Endothelial cell of umbilical vein (primary cell): ENCODE measurements around the gene FBH1. TPM values are rescaled to one million over a fixed set of nuclear protein-coding genes. Genes with fewer than 3 reads are reported as not detected.

Experiments
- BruUV-seq: library from RNA; stranded (reverse); fragments of 400-500 nt; replicated peaks from 2 replicates; lab custom pipeline; 2021; lab: Mats Ljungman, UMichigan
- CTCF ChIA-PET: fragments of 300-600, 350-600 bp; sonication (Branson Sonifier 250); formaldehyde crosslinking; loops from one replicate; lab custom pipeline; 2021; ENCODE audit warnings: antibody characterized with exemption, inconsistent platforms; lab: Charles Lee
- POLR2A ChIA-PET: fragments of 300-600, 350-600 bp; sonication (Branson Sonifier 250); formaldehyde crosslinking; loops from one replicate; lab custom pipeline; 2021; ENCODE audit warnings: antibody characterized with exemption, inconsistent platforms; lab: Charles Lee
- DNase-seq: peaks from one replicate; pipeline ENCODE4 v3.0.0-alpha.2; 2011; ENCODE audit warnings: low read depth, low spot score
- FAIRE-seq: peaks from 2 replicates; lab custom pipeline; 2011; peaks lifted over from hg19 to GRCh38; lab: Jason Lieb, UNC
- H2AFZ ChIP-seq: 2 replicates; pipeline ENCODE4 v1.6.0; 2012; ENCODE audit warnings: low read depth, low read length, control low read depth, inconsistent platforms
- H3K27ac ChIP-seq: 2 replicates; pipeline ENCODE4 v1.5.1; 2011; ENCODE audit warnings: low read depth, mild to moderate bottlenecking, control low read depth, low read length, moderate library complexity; ENCODE audit not compliant: insufficient read depth
- H3K27me3 ChIP-seq, 2 experiments: 2 replicates each; pipeline versions ENCODE4 v1.6.0 to v1.6.1; 2011; ENCODE audit warnings: low read length in 2 of 2, mixed read lengths in 1 of 2; ENCODE audit not compliant: control insufficient read depth in 2 of 2, insufficient read depth in 2 of 2
- H3K36me3 ChIP-seq, 2 experiments: 2 replicates in 1 of 2; 3 replicates in 1 of 2; pipeline ENCODE4 v1.5.1; 2011; ENCODE audit warnings: low read length in 2 of 2, mild to moderate bottlenecking in 1 of 2, moderate library complexity in 1 of 2; ENCODE audit not compliant: control insufficient read depth in 2 of 2, insufficient read depth in 2 of 2; ENCODE audit errors: extremely low read depth in 1 of 2
- H3K4me1 ChIP-seq: 3 replicates; pipeline ENCODE4 v1.5.1; 2011; ENCODE audit warnings: mild to moderate bottlenecking, low read length; ENCODE audit not compliant: control insufficient read depth, insufficient read depth; ENCODE audit errors: extremely low read depth
- H3K4me2 ChIP-seq: 2 replicates; pipeline ENCODE4 v1.6.1; 2011; ENCODE audit warnings: low read length, control low read depth, mixed read lengths; ENCODE audit not compliant: insufficient read depth
- H3K4me3 ChIP-seq, 3 experiments: fragments of 200-600 bp in 1 of 3; sonication (generic), shearing (Covaris generic) in 1 of 3; replicated peaks in 1 of 3; 2 replicates each; pipeline ENCODE4 v1.5.1; 2011 to 2016; ENCODE audit warnings: control low read depth in 3 of 3, low read length in 3 of 3, mild to moderate bottlenecking in 2 of 3, inconsistent platforms in 1 of 3, low read depth in 1 of 3, moderate library complexity in 1 of 3; ENCODE audit not compliant: insufficient read depth in 1 of 3
- H3K79me2 ChIP-seq: 2 replicates; pipeline ENCODE4 v1.6.0; 2012; ENCODE audit warnings: low read length, inconsistent platforms; ENCODE audit not compliant: control insufficient read depth, insufficient read depth
- H3K9ac ChIP-seq: replicated peaks from 2 replicates; pipeline ENCODE3; 2011; ENCODE audit warnings: low read length, control low read depth; ENCODE audit not compliant: insufficient read depth; ENCODE audit errors: extremely low read depth
- H3K9me1 ChIP-seq: replicated peaks from 3 replicates; pipeline ENCODE4 v1.6.0; 2011; ENCODE audit warnings: mild to moderate bottlenecking, low read length; ENCODE audit not compliant: control insufficient read depth, insufficient read depth; ENCODE audit errors: extremely low read depth
- H3K9me3 ChIP-seq: replicated peaks from 2 replicates; pipeline ENCODE4 v1.5.1; 2012; ENCODE audit warnings: low read length, inconsistent platforms; ENCODE audit not compliant: control insufficient read depth, insufficient read depth
- H4K20me1 ChIP-seq: replicated peaks from 2 replicates; pipeline ENCODE3; 2011; ENCODE audit warnings: mild to moderate bottlenecking, low read length; ENCODE audit not compliant: control insufficient read depth, insufficient read depth; ENCODE audit errors: extremely low read depth
- CTCF ChIP-seq, 2 donors: IDR thresholded peaks; 1 replicate in 1 of 2; 2 replicates in 1 of 2; pipeline ENCODE4 v1.5.1; 2011; ENCODE audit warnings: low read length in 2 of 2, mild to moderate bottlenecking in 2 of 2, moderate library complexity in 2 of 2, control low read depth in 1 of 2, inconsistent platforms in 1 of 2, low read depth in 1 of 2; ENCODE audit not compliant: insufficient read depth in 1 of 2; ENCODE audit errors: extremely low read depth in 1 of 2
- EZH2 ChIP-seq: IDR thresholded peaks from 2 replicates; pipeline ENCODE4 v1.6.1; 2012; ENCODE audit warnings: borderline replicate concordance, low read depth, mild to moderate bottlenecking, moderate library complexity, low read length, inconsistent platforms; ENCODE audit not compliant: severe bottlenecking
- FOS ChIP-seq: IDR thresholded peaks from 2 replicates; pipeline ENCODE4 v1.6.1; 2011; ENCODE audit warnings: mild to moderate bottlenecking, low read length, moderate library complexity, borderline replicate concordance; ENCODE audit not compliant: insufficient read depth
- GATA2 ChIP-seq: IDR thresholded peaks from 2 replicates; pipeline ENCODE4 v1.7.0; 2011; ENCODE audit warnings: low read depth, mild to moderate bottlenecking, moderate library complexity, mixed read lengths, low read length; ENCODE audit not compliant: insufficient read length, insufficient read depth
- JUN ChIP-seq: IDR thresholded peaks from 2 replicates; pipeline ENCODE4 v1.6.1; 2011; ENCODE audit warnings: borderline replicate concordance, low read depth; ENCODE audit not compliant: insufficient read length, insufficient read depth
- MAX ChIP-seq: IDR thresholded peaks from 2 replicates; pipeline ENCODE4 v1.6.1; 2011; ENCODE audit not compliant: insufficient read depth, insufficient read length
- MYC ChIP-seq: IDR thresholded peaks from one replicate; pipeline ENCODE4 v1.6.1; 2011; ENCODE audit warnings: mild to moderate bottlenecking, low read depth, low read length
- POLR2A ChIP-seq: IDR thresholded peaks from 2 replicates; pipeline ENCODE4 v1.6.1; 2012; ENCODE audit warnings: low read depth, mild to moderate bottlenecking, control low read depth, low read length
- POLR2AphosphoS5 ChIP-seq: IDR thresholded peaks from 2 replicates; pipeline ENCODE4 v1.6.1; 2012; ENCODE audit warnings: low read depth, mild to moderate bottlenecking, control low read depth, low read length, moderate library complexity; ENCODE audit not compliant: insufficient read depth
- dilution Hi-C: fragments of 300-500 bp; cut with MboI; formaldehyde crosslinking; loops from one replicate; pipeline ENCODE4 v1.15.0; 2019; ENCODE audit warnings: low sequenced_read_pairs; ENCODE audit not compliant: extremely low pct_ligation_motif_present
- intact Hi-C: fragments of 100-400 bp; cut with micrococcal nuclease; formaldehyde crosslinking; loops from one replicate; pipeline ENCODE4 v1.10.0; 2022
- polyA plus RNA-seq, 4 experiments: library from polyadenylated mRNA; depleted of rRNA in 3 of 4; stranded (reverse) in 3 of 4; unstranded in 1 of 4; fragments of >200 nt; gene quantifications; 2 replicates each; pipeline versions ENCODE4 v1.2.1 to v1.2.3, GENCODE V29; 2011 to 2012; ENCODE audit warnings: missing spikeins in 1 of 4
- total RNA-seq: library from RNA; stranded (reverse); gene quantifications from 2 replicates; pipeline ENCODE4 v1.2.3, GENCODE V29; 2021

The FBH1 gene
- total and polyA plus RNA-seq, 2 donors (not counting 3 experiments of a cell fraction or from before 2014, with no cell fraction given) = 71.4 to 97.0 TPM

GRCh38 chr10:5840314-5841307 is 49.4 kb upstream of the FBH1 start:
- Histone ChIP-seq H3K9me1 (no peaks in the 10 kb centered on the region), H3K27me3 (no peaks in the 10 kb centered on the region), H3K27ac (no peak overlapping the region), H2AFZ (no peak overlapping the region), H3K9ac (no peak overlapping the region), H3K79me2 (no peaks in the 10 kb centered on the region), H3K9me3 (no peaks in the 10 kb centered on the region), H3K4me1 (no peaks in the 10 kb centered on the region), H3K4me2 (no peak overlapping the region), H3K4me3 (no peak overlapping the region), H3K36me3 (no peaks in the 10 kb centered on the region), H4K20me1 (no peaks in the 10 kb centered on the region)
- TF ChIP-seq POLR2A (no peak), JUN (no peak), FOS (no peak), CTCF (IDR thresholded peaks at IDR 0.05; ENCODE audit: extremely low read depth in 1 of 2, insufficient read depth in 1 of 2, low read depth in 1 of 2, low read length in 2 of 2) (no peak), EZH2 (no peak), MAX (no peak), POLR2AphosphoS5 (no peak), MYC (no peak), GATA2 (no peak)
- DNase-seq = no peak
- BruUV-seq = no TSS peak
- FAIRE-seq = no peak
- dilution Hi-C loops = no loop called here
- intact Hi-C loops = no loop called here
- ChIA-PET POLR2A (no interaction called here), CTCF (interaction anchor here (1.5 kb wide), 2 partner anchors 10 to 18 kb away, joined by 3 to 6 read pairs; no protein-coding TSS in a partner anchor)
